Caco-2 (cell line): Measurements from ENCODE around the gene NPAT. TPM values are rescaled to one million over a fixed set of nuclear protein-coding genes. Genes with fewer than 3 reads are reported as not detected.

Source experiments
- BruUV-seq: library from RNA; stranded (reverse); fragments of 400-500 nt; replicated peaks from 2 replicates; lab custom pipeline; 2021; lab: Mats Ljungman, UMichigan
- CTCF ChIA-PET: fragments of 300-600 bp; sonication (Branson Sonifier 250); formaldehyde crosslinking; loops from one replicate; lab custom pipeline; 2022; ENCODE audit warnings: antibody characterized with exemption; lab: Charles Lee
- POLR2A ChIA-PET: fragments of 300-600 bp; sonication (Branson Sonifier 250); formaldehyde crosslinking; loops from one replicate; lab custom pipeline; 2022; ENCODE audit warnings: antibody characterized with exemption; lab: Charles Lee
- DNase-seq, 2 experiments: peaks; one replicate each; pipeline versions ENCODE4 v3.0.0 to v3.0.0-alpha.2; 2020 to 2022
- H3K27me3 ChIP-seq: replicated peaks from 2 replicates; pipeline ENCODE4 v1.6.0; 2011; ENCODE audit warnings: low read length; ENCODE audit not compliant: control insufficient read depth, insufficient read depth
- H3K36me3 ChIP-seq: 2 replicates; pipeline ENCODE4 v1.5.1; 2011; ENCODE audit warnings: low read length; ENCODE audit not compliant: control insufficient read depth, insufficient read depth
- H3K4me1 ChIP-seq: fragments of 250-450 bp; sonication (Bioruptor Pico); 2 replicates; pipeline ENCODE4 v1.5.1; 2020; ENCODE audit warnings: mild to moderate bottlenecking
- H3K4me3 ChIP-seq: 2 replicates; pipeline ENCODE4 v1.5.1; 2011; ENCODE audit warnings: low read depth, mild to moderate bottlenecking, control low read depth, low read length
- H3K9me3 ChIP-seq: fragments of 250-450 bp; sonication (Bioruptor Pico); 2 replicates; pipeline ENCODE4 v1.5.1; 2020; ENCODE audit warnings: mild to moderate bottlenecking, moderate library complexity
- H3K27ac Mint-ChIP-seq: one replicate; pipeline ENCODE4 v1.8.0; 2022; ENCODE audit warnings: mixed read lengths; ENCODE audit not compliant: unreplicated experiment
- H3K27me3 Mint-ChIP-seq: one replicate; pipeline ENCODE4 v1.8.0; 2022; ENCODE audit warnings: mixed read lengths; ENCODE audit not compliant: insufficient read depth, unreplicated experiment
- H3K36me3 Mint-ChIP-seq: one replicate; pipeline ENCODE4 v1.8.0; 2022; ENCODE audit warnings: mild to moderate bottlenecking, mixed read lengths; ENCODE audit not compliant: insufficient read depth, unreplicated experiment
- H3K4me1 Mint-ChIP-seq: one replicate; pipeline ENCODE4 v1.8.0; 2022; ENCODE audit warnings: low read depth, mixed read lengths; ENCODE audit not compliant: unreplicated experiment
- H3K4me3 Mint-ChIP-seq: one replicate; pipeline ENCODE4 v1.8.0; 2022; ENCODE audit warnings: mild to moderate bottlenecking, moderate library complexity, mixed read lengths; ENCODE audit not compliant: unreplicated experiment
- H3K9me3 Mint-ChIP-seq: one replicate; pipeline ENCODE4 v1.8.0; 2022; ENCODE audit warnings: mixed read lengths; ENCODE audit not compliant: unreplicated experiment
- CTCF ChIP-seq, 2 experiments: fragments of 200-600 bp in 1 of 2; IDR thresholded peaks; 1 replicate in 1 of 2; 2 replicates in 1 of 2; pipeline versions ENCODE4 v1.5.1 to v1.8.0; 2011 to 2022; ENCODE audit warnings: antibody characterized with exemption in 1 of 2, control low read depth in 1 of 2, inconsistent platforms in 1 of 2, low read depth in 1 of 2, low read length in 1 of 2, mild to moderate bottlenecking in 1 of 2, moderate library complexity in 1 of 2; ENCODE audit not compliant: insufficient read depth in 1 of 2, severe bottlenecking in 1 of 2, unreplicated experiment in 1 of 2
- intact Hi-C: fragments of 100-400 bp; cut with micrococcal nuclease; formaldehyde crosslinking; loops from one replicate; pipeline ENCODE4 v1.10.0; 2022; ENCODE audit not compliant: unreplicated experiment
- total RNA-seq: library from RNA; stranded (reverse); gene quantifications from 2 replicates; pipeline ENCODE4 v1.2.3, GENCODE V29; 2022

Gene NPAT
- total RNA-seq, 1 experiment from 2014 or later, result 29.5 TPM

GRCh38 chr11:108242422-108242821, 20.0 kb upstream of the NPAT start:
- H3K9me3 ChIP-seq, result no peaks in the 10 kb centered on the region; the same call in 1 of the 2 replicates
- Mint-ChIP-seq H3K27ac (no peak overlapping the region), H3K36me3 (peaks cover 20% of the 10 kb centered on the region), H3K4me1 (no peaks in the 10 kb centered on the region), H3K4me3 (no peak overlapping the region), H3K9me3 (no peaks in the 10 kb centered on the region), H3K27me3 (no peaks in the 10 kb centered on the region)
- POLR2A ChIA-PET, result no interaction called here
- H3K4me1 ChIP-seq, result no peaks in the 10 kb centered on the region
- no peak for DNase-seq
- no TSS peak for BruUV-seq
- H3K4me3 ChIP-seq, result no peak overlapping the region
- H3K27me3 ChIP-seq, result no peaks in the 10 kb centered on the region
- intact Hi-C loops, result no loop called here
- no peak for TF ChIP-seq CTCF (IDR thresholded peaks at IDR 0.05; ENCODE audit: insufficient read depth in 1 of 2, low read depth in 1 of 2, low read length in 1 of 2, severe bottlenecking in 1 of 2, unreplicated experiment in 1 of 2)
- H3K36me3 ChIP-seq, result no peaks in the 10 kb centered on the region
- CTCF ChIA-PET, result no interaction called here

- Mint-ChIP-seq H3K27me3 (no peaks in the 10 kb centered on the region), H3K9me3 (no peaks in the 10 kb centered on the region), H3K4me3 (no peak overlapping the region), H3K27ac (no peak overlapping the region), H3K36me3 (peaks cover 22% of the 10 kb centered on the region), H3K4me1 (no peaks in the 10 kb centered on the region)
- no peak overlapping the region for H3K4me3 ChIP-seq
- ChIA-PET POLR2A (no interaction called here), CTCF (no interaction called here)
- H3K4me1 ChIP-seq, result no peaks in the 10 kb centered on the region
- no peaks in the 10 kb centered on the region for H3K27me3 ChIP-seq
- intact Hi-C loops, result no loop called here
- DNase-seq, result no peak
- no peak for TF ChIP-seq CTCF (IDR thresholded peaks at IDR 0.05; ENCODE audit: insufficient read depth in 1 of 2, low read depth in 1 of 2, low read length in 1 of 2, severe bottlenecking in 1 of 2, unreplicated experiment in 1 of 2)
- BruUV-seq, result no TSS peak
- no peaks in the 10 kb centered on the region for H3K36me3 ChIP-seq
- no peaks in the 10 kb centered on the region; the same call in 1 of the 2 replicates for H3K9me3 ChIP-seq
These were observed 19.0 kb upstream of the NPAT start for GRCh38 chr11:108241330-108242037.

- Mint-ChIP-seq H3K9me3 (no peaks in the 10 kb centered on the region), H3K36me3 (peaks cover 27% of the 10 kb centered on the region), H3K4me1 (no peaks in the 10 kb centered on the region), H3K27ac (no peak overlapping the region), H3K4me3 (no peak overlapping the region), H3K27me3 (no peaks in the 10 kb centered on the region)
- no peaks in the 10 kb centered on the region for H3K27me3 ChIP-seq
- CTCF ChIA-PET, result no interaction called here
- no peaks in the 10 kb centered on the region; the same call in 1 of the 2 replicates for H3K36me3 ChIP-seq
- no peaks in the 10 kb centered on the region; the same call in 1 of the 2 replicates for H3K9me3 ChIP-seq
- H3K4me3 ChIP-seq, result no peak overlapping the region
- TF ChIP-seq CTCF (IDR thresholded peaks at IDR 0.05; ENCODE audit: insufficient read depth in 1 of 2, low read depth in 1 of 2, low read length in 1 of 2, severe bottlenecking in 1 of 2, unreplicated experiment in 1 of 2), result no peak
- intact Hi-C loops, result no loop called here
- POLR2A ChIA-PET, result no interaction called here
- BruUV-seq, result no TSS peak
- no peak for DNase-seq
- H3K4me1 ChIP-seq, result no peaks in the 10 kb centered on the region
These were observed 16.6 kb upstream of the NPAT start for GRCh38 chr11:108239076-108239475.
